ENCODE results near the gene PHF11. TPM values are rescaled to one million over a fixed set of nuclear protein-coding genes. Genes with fewer than 3 reads are reported as not detected.
A peak's percentile ranks its signal among the peaks of the same experiment; 100 is the strongest.

PHF11 gene
- total RNA-seq, 2 experiments from 2014 or later = 29.9 to 59.8 TPM

- no TSS peak for BruUV-seq (replicated peaks)
- CTCF ChIA-PET (ENCODE audit: unreplicated experiment) = no interaction called here
- H3K36me3 ChIP-seq (ENCODE audit: insufficient read depth, low read length) = peaks cover 63% of the 10 kb centered on the region
- peaks cover 55% of the 10 kb centered on the region for H3K79me2 ChIP-seq (ENCODE audit: insufficient read depth, low read depth, low read length)
- H3K4me3 ChIP-seq (ENCODE audit: low read depth, low read length, poor library complexity, severe bottlenecking) = no peak overlapping the region
- TF ChIP-seq EZH2phosphoT487 (IDR thresholded peaks at IDR 0.05; ENCODE audit: borderline replicate concordance, low read depth, low read length) (no peak), CTCF (conservative IDR thresholded peaks at IDR 0.05; ENCODE audit: low read length) (no peak)
- no peaks in the 10 kb centered on the region for H3K9me2 ChIP-seq (ENCODE audit: insufficient read depth, low read length)
- intact Hi-C loops (cut with micrococcal nuclease; ENCODE audit: unreplicated experiment) = no loop called here
- H3K4me1 ChIP-seq (ENCODE audit: insufficient read depth, low read length, poor library complexity, severe bottlenecking) = peaks cover 28% of the 10 kb centered on the region
- POLR2A ChIA-PET = interaction anchor here (0.5 to 1.6 kb wide), 10 partner anchors 9 to 974 kb away, joined by 3 to 11 read pairs (median 3); no protein-coding TSS in a partner anchor
- peak overlapping the region; percentile 42 for H3K27ac ChIP-seq (ENCODE audit: low read depth, low read length, poor library complexity, severe bottlenecking)
- DNase-seq (ENCODE audit: low spot score) = no peak
- H4K20me1 ChIP-seq (ENCODE audit: insufficient read depth, low read length) = no peaks in the 10 kb centered on the region
- peak overlapping the region; percentile 52 for H3K4me2 ChIP-seq (ENCODE audit: low read length)
- H2AFZ ChIP-seq (ENCODE audit: low read length) = no peak overlapping the region
- no peaks in the 10 kb centered on the region for H3K9me3 ChIP-seq (ENCODE audit: low read length)
Observed at GRCh38 chr13:49455007-49455398, 40.8 kb upstream of the PHF11 start.

GRCh38 chr13:49456156-49456555 is 39.6 kb upstream of the PHF11 start:
- BruUV-seq (replicated peaks) = no TSS peak
- CTCF ChIA-PET (ENCODE audit: unreplicated experiment) = no interaction called here
- Histone ChIP-seq H3K9me2 (ENCODE audit: insufficient read depth, low read length) (no peaks in the 10 kb centered on the region), H3K4me2 (ENCODE audit: low read length) (no peak overlapping the region), H3K9me3 (ENCODE audit: low read length) (no peaks in the 10 kb centered on the region), H2AFZ (ENCODE audit: low read length) (no peak overlapping the region), H3K79me2 (ENCODE audit: insufficient read depth, low read depth, low read length) (peaks cover 44% of the 10 kb centered on the region), H3K4me3 (ENCODE audit: low read depth, low read length, poor library complexity, severe bottlenecking) (no peak overlapping the region), H3K4me1 (ENCODE audit: insufficient read depth, low read length, poor library complexity, severe bottlenecking) (peaks cover 22% of the 10 kb centered on the region), H4K20me1 (ENCODE audit: insufficient read depth, low read length) (no peaks in the 10 kb centered on the region), H3K36me3 (ENCODE audit: insufficient read depth, low read length) (peaks cover 69% of the 10 kb centered on the region), H3K27ac (ENCODE audit: low read depth, low read length, poor library complexity, severe bottlenecking) (no peak overlapping the region)
- TF ChIP-seq EZH2phosphoT487 (IDR thresholded peaks at IDR 0.05; ENCODE audit: borderline replicate concordance, low read depth, low read length) = no peak
- no peak for TF ChIP-seq CTCF (conservative IDR thresholded peaks at IDR 0.05; ENCODE audit: low read length)
- DNase-seq (ENCODE audit: low spot score) = no peak
- intact Hi-C loops (cut with micrococcal nuclease; ENCODE audit: unreplicated experiment) = no loop called here
- POLR2A ChIA-PET = no interaction called here

- intact Hi-C loops (cut with micrococcal nuclease; ENCODE audit: unreplicated experiment) = no loop called here
- no peak for TF ChIP-seq EZH2phosphoT487 (IDR thresholded peaks at IDR 0.05; ENCODE audit: borderline replicate concordance, low read depth, low read length)
- TF ChIP-seq CTCF (conservative IDR thresholded peaks at IDR 0.05; ENCODE audit: low read length) = no peak
- no peak for DNase-seq (ENCODE audit: low spot score)
- POLR2A ChIA-PET = interaction anchor here (1.0 to 1.5 kb wide), 3 partner anchors 9 to 107 kb away, joined by 3 to 7 read pairs (median 3); partner anchors contain the start of gene CAB39L
- H3K9me3 ChIP-seq (ENCODE audit: low read length) = peaks cover 10% of the 10 kb centered on the region; the same call in 1 of the 2 replicates
- peaks cover 22% of the 10 kb centered on the region for H3K4me1 ChIP-seq (ENCODE audit: insufficient read depth, low read length, poor library complexity, severe bottlenecking)
- H3K36me3 ChIP-seq (ENCODE audit: insufficient read depth, low read length) = peaks cover 71% of the 10 kb centered on the region
- H3K4me3 ChIP-seq (ENCODE audit: low read depth, low read length, poor library complexity, severe bottlenecking) = no peak overlapping the region
- H4K20me1 ChIP-seq (ENCODE audit: insufficient read depth, low read length) = no peaks in the 10 kb centered on the region
- H3K27ac ChIP-seq (ENCODE audit: low read depth, low read length, poor library complexity, severe bottlenecking) = no peak overlapping the region
- no peak overlapping the region for H3K4me2 ChIP-seq (ENCODE audit: low read length)
- no TSS peak for BruUV-seq (replicated peaks)
- CTCF ChIA-PET (ENCODE audit: unreplicated experiment) = no interaction called here
- H3K9me2 ChIP-seq (ENCODE audit: insufficient read depth, low read length) = no peaks in the 10 kb centered on the region
- H3K79me2 ChIP-seq (ENCODE audit: insufficient read depth, low read depth, low read length) = peaks cover 36% of the 10 kb centered on the region; the same call in 1 of the 2 replicates
- H2AFZ ChIP-seq (ENCODE audit: low read length) = no peak overlapping the region
Observed at GRCh38 chr13:49457221-49457620, 38.5 kb upstream of the PHF11 start.

Data from OCI-LY7 (cell line).